ENCODE data around the gene OR51S1.
"Not testable (repeated sequence)": the region's sequence is repeated elsewhere in the genome, so short reads cannot be mapped to it uniquely, and the experiment has no call there.

OR51S1 gene

GRCh38 chr11:4804280-4804679, 44.7 kb downstream of the OR51S1 start, which contains the start of gene OR52R1:
Gene OR52R1, minus strand, starts transcription at chr11:4804380. Its CDS starts 0 bp downstream, at chr11:4804380.
- DNase-seq (ENCODE audit: low spot score) = no peak

GRCh38 chr11:4801316-4801715, 47.7 kb downstream of the OR51S1 start:
- DNase-seq (ENCODE audit: low spot score) = not testable (repeated sequence)

- DNase-seq (ENCODE audit: low spot score) = no peak
These were observed 50.4 kb downstream of the OR51S1 start for GRCh38 chr11:4798427-4799183.
